PC-9 (cell line): ENCODE measurements around the gene DACH1.
"Not testable (repeated sequence)": the region's sequence is repeated elsewhere in the genome, so short reads cannot be mapped to it uniquely, and the experiment has no call there.

Experiments
- CTCF ChIP-seq: fragments of 200-600 bp; sonication (generic); conservative IDR thresholded peaks from 2 replicates; pipeline ENCODE4 v1.6.1; 2017; ENCODE audit warnings: mixed run types, antibody characterized with exemption, mild to moderate bottlenecking, moderate library complexity
- EZH2 ChIP-seq: fragments of 200-600 bp; sonication (generic); IDR thresholded peaks from 2 replicates; pipeline ENCODE4 v1.8.0; 2017; ENCODE audit warnings: antibody characterized with exemption, low read depth

DNA sequence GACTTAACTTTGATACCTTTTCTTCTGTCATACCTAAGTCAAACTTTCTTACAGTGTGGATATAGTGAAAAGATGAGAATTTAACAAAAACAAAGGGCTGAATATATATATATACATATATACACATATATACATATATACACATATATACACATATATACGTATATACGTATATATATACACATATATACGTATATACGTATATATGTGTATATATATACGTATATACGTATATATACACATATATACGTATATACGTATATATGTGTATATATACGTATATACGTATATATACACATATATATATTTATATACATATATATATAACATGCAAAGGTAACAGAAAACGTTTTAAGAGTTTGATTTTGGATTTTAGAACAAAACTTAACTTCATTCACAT, 88.0 kb downstream of the DACH1 start:
- TF ChIP-seq CTCF, EZH2: not testable (repeated sequence)
